K562 (cell line): Measurements from ENCODE around the gene SEPTIN8. TPM values are rescaled to one million over a fixed set of nuclear protein-coding genes. Genes with fewer than 3 reads are reported as not detected.

Experiments
- ATAC-seq: fragments of 200-7000 bp; cut with Tn5 transposase; 3 replicates; pipeline ENCODE4 v1.9.1; 2020; ENCODE audit warnings: moderate library complexity
- BruUV-seq: library from RNA; stranded (reverse); fragments of 400-500 nt; replicated peaks from 2 replicates; lab custom pipeline; 2021; lab: Mats Ljungman, UMichigan
- CTCF ChIA-PET: fragments of 300-600 bp; formaldehyde crosslinking; extraction: SDS; loops from one replicate; lab custom pipeline; 2021; ENCODE audit warnings: low intra/inter-chr PET ratio; lab: Yijun Ruan, JAX
- POLR2A ChIA-PET: fragments of 300-600, 350-650 bp; sonication (Branson Sonifier 250); formaldehyde crosslinking; extraction: SDS; loops from one replicate; lab custom pipeline; 2021; ENCODE audit warnings: antibody characterized with exemption, inconsistent platforms; lab: Yijun Ruan, JAX
- DNase-seq, 4 experiments: peaks; one replicate each; pipeline versions ENCODE4 v3.0.0 to v3.0.0-alpha.2; 2011 to 2018; ENCODE audit warnings: low spot score in 3 of 4, mixed read lengths in 3 of 4; ENCODE audit errors: extremely low read depth in 1 of 4
- FAIRE-seq: peaks from 2 replicates; lab custom pipeline; 2011; peaks lifted over from hg19 to GRCh38; lab: Jason Lieb, UNC
- H2AFZ ChIP-seq: 2 replicates; pipeline ENCODE4 v1.6.0; 2011; ENCODE audit warnings: low read depth, low read length, control low read depth, inconsistent platforms
- H3K27ac ChIP-seq: fragments of 200-600 bp; 3 replicates; pipeline ENCODE4 v1.8.0; 2011; ENCODE audit warnings: low read depth, mild to moderate bottlenecking, control low read depth, inconsistent platforms, low read length, moderate library complexity, mixed read lengths; ENCODE audit errors: extremely low read depth
- H3K27me3 ChIP-seq, 2 experiments: fragments of 300-600 bp in 1 of 2; 2 replicates in 1 of 2; 3 replicates in 1 of 2; pipeline versions ENCODE4 v1.6.0 to v1.8.0; 2011; ENCODE audit warnings: inconsistent platforms in 2 of 2, low read length in 2 of 2, mild to moderate bottlenecking in 1 of 2, mixed read lengths in 1 of 2, moderate library complexity in 1 of 2; ENCODE audit not compliant: control insufficient read depth in 2 of 2, insufficient read depth in 2 of 2
- H3K36me3 ChIP-seq: fragments of 300-600 bp; 3 replicates; pipeline ENCODE4 v1.8.0; 2011; ENCODE audit warnings: mild to moderate bottlenecking, low read length, inconsistent platforms; ENCODE audit not compliant: control insufficient read depth, insufficient read depth
- H3K4me1 ChIP-seq, 2 experiments: fragments of 200-600 bp in 1 of 2; replicated peaks in 1 of 2; 2 replicates in 1 of 2; 3 replicates in 1 of 2; pipeline versions ENCODE4 v1.5.1 to v1.8.0; 2011; ENCODE audit warnings: inconsistent platforms in 2 of 2, low read length in 2 of 2, mild to moderate bottlenecking in 1 of 2, mixed read lengths in 1 of 2, moderate library complexity in 1 of 2; ENCODE audit not compliant: control insufficient read depth in 2 of 2, insufficient read depth in 2 of 2
- H3K4me2 ChIP-seq: 2 replicates; pipeline ENCODE4 v1.6.1; 2011; ENCODE audit warnings: low read length, control low read depth, inconsistent platforms, mixed read lengths; ENCODE audit not compliant: insufficient read depth
- H3K4me3 ChIP-seq: fragments of 200-600 bp; sonication (generic), shearing (Covaris generic); 2 replicates; pipeline ENCODE4 v1.5.1; 2016; ENCODE audit warnings: control low read depth, inconsistent platforms
- H3K79me2 ChIP-seq: fragments of 200-600 bp; 3 replicates; pipeline ENCODE4 v1.8.0; 2011; ENCODE audit warnings: low read length, inconsistent platforms; ENCODE audit not compliant: control insufficient read depth, insufficient read depth
- H3K9ac ChIP-seq, 2 experiments: 2 replicates each; pipeline versions ENCODE4 v1.6.0 to v1.6.1; 2011; ENCODE audit warnings: low read depth in 2 of 2, low read length in 2 of 2, control low read depth in 1 of 2, inconsistent platforms in 1 of 2, mild to moderate bottlenecking in 1 of 2, mixed read lengths in 1 of 2; ENCODE audit not compliant: insufficient read depth in 1 of 2
- H3K9me1 ChIP-seq: one replicate; pipeline ENCODE4 v1.6.0; 2011; ENCODE audit warnings: inconsistent platforms, mild to moderate bottlenecking, low read length, moderate library complexity; ENCODE audit not compliant: control insufficient read depth, insufficient read depth
- H3K9me3 ChIP-seq: replicated peaks from 2 replicates; pipeline ENCODE4 v1.5.1; 2011; ENCODE audit warnings: low read depth, low read length, inconsistent platforms; ENCODE audit not compliant: control insufficient read depth, insufficient read depth
- H4K20me1 ChIP-seq: replicated peaks from 2 replicates; pipeline ENCODE4 v1.6.1; 2011; ENCODE audit warnings: low read length, inconsistent platforms, mixed read lengths; ENCODE audit not compliant: control insufficient read depth, insufficient read depth
- C11orf30 ChIP-seq: fragments of 450-650 bp; IDR thresholded peaks from 2 replicates; pipeline ENCODE4 v1.6.1; 2016; ENCODE audit warnings: low read depth, mild to moderate bottlenecking
- CEBPB ChIP-seq: fragments of 450-650 bp; IDR thresholded peaks from 2 replicates; pipeline ENCODE4 v1.6.1; 2016; ENCODE audit warnings: missing genetic modification characterization, missing compliant biosample characterization
- CEBPG ChIP-seq, 3 experiments: fragments of 200-800 bp in 1 of 3; sonication (Bioruptor generic) in 1 of 3; sonication (generic) in 1 of 3; formaldehyde crosslinking in 1 of 3; IDR thresholded peaks in 2 of 3; conservative IDR thresholded peaks in 1 of 3; 2 replicates each; pipeline versions ENCODE4 v1.6.1 to v1.8.0; 2016 to 2022; ENCODE audit warnings: missing compliant biosample characterization in 2 of 3, missing genetic modification characterization in 2 of 3, mild to moderate bottlenecking in 1 of 3, missing genetic modification reagents in 1 of 3
- MAFF ChIP-seq: IDR thresholded peaks from 2 replicates; pipeline ENCODE4 v1.6.1; 2012; ENCODE audit warnings: low read length, improper control_type of control experiment
- MAFK ChIP-seq: IDR thresholded peaks from 2 replicates; pipeline ENCODE4 v1.6.1; 2011; ENCODE audit warnings: low read length, improper control_type of control experiment
- REST ChIP-seq, 2 experiments: fragments of 450-650 bp; formaldehyde crosslinking in 1 of 2; IDR thresholded peaks; 2 replicates each; pipeline versions ENCODE4 v1.4.0 to v1.6.1; 2014 to 2020; ENCODE audit warnings: mild to moderate bottlenecking in 2 of 2, borderline replicate concordance in 1 of 2, low read depth in 1 of 2
- SMC3 ChIP-seq: conservative IDR thresholded peaks from 2 replicates; pipeline ENCODE4 v1.6.1; 2011; ENCODE audit warnings: low read depth, low read length, improper control_type of control experiment; ENCODE audit not compliant: insufficient read depth
- ZNF316 ChIP-seq: fragments of 450-650 bp; IDR thresholded peaks from 2 replicates; pipeline ENCODE4 v1.6.1; 2016
- WGBS: fragments of 100-300 bp; shearing (Covaris generic); methylation state at CpG from one replicate; pipeline ENCODE4 v1.1.6; 2016; ENCODE audit warnings: low coverage, mixed read lengths; ENCODE audit not compliant: insufficient coverage; ENCODE audit errors: missing lambda C conversion rate; 5-methylcytosine and 5-hydroxymethylcytosine counted together
- in situ Hi-C: fragments of 300-500 bp; cut with MboI; formaldehyde crosslinking; loops from 4 replicates; pipeline ENCODE4 v1.15.0; 2018; ENCODE audit warnings: inconsistent platforms, mixed read lengths
- intact Hi-C: fragments of 100-400 bp; cut with micrococcal nuclease; formaldehyde crosslinking; loops from 2 replicates; pipeline ENCODE4 v1.14.2; 2022
- polyA plus RNA-seq, 8 experiments: library from polyadenylated mRNA; depleted of rRNA in 4 of 8; stranded (reverse) in 5 of 8; unstranded in 3 of 8; fragments of >200 nt; fragmentation: Nextera tagmentation in 2 of 8; fragmentation: Illumina TruSeq in 1 of 8; extraction: Ambion mirVana in 2 of 8; extraction: Trizol in 1 of 8; gene quantifications; 2 replicates each; pipeline versions ENCODE4 v1.2.1 to v1.2.3, GENCODE V29; 2011 to 2014; ENCODE audit warnings: inconsistent platforms in 1 of 8, missing spikeins in 1 of 8
- total RNA-seq, 7 experiments: library from RNA; depleted of rRNA in 6 of 7; stranded (reverse); fragments of >200 nt in 6 of 7; fragmentation: Illumina TruSeq in 2 of 7; extraction: Trizol in 2 of 7; gene quantifications; 2 replicates each; pipeline versions ENCODE4 v1.2.1 to v1.2.3, GENCODE V29; 2011 to 2021; ENCODE audit warnings: low replicate concordance in 1 of 7
- TF ChIP-seq, protein P1 (sequence below), 3 experiments: IDR thresholded peaks in 2 of 3; conservative IDR thresholded peaks in 1 of 3; 2 replicates each; pipeline ENCODE4 v1.5.1; 2011 to 2012; ENCODE audit warnings: low read length in 3 of 3, mild to moderate bottlenecking in 3 of 3, control low read depth in 2 of 3, improper control_type of control experiment in 1 of 3, inconsistent platforms in 1 of 3, low read depth in 1 of 3, mixed read lengths in 1 of 3, moderate library complexity in 1 of 3; ENCODE audit not compliant: insufficient read depth in 2 of 3

The SEPTIN8 gene
- total and polyA plus RNA-seq, 9 of the 15 experiments (the other 6 are each of a cell fraction or from before 2014, with no cell fraction given) = 19.3 to 142 (median 101) TPM

GRCh38 chr5:132714456-132715307, 62.4 kb downstream of the SEPTIN8 start:
- H3K4me2 ChIP-seq = no peak overlapping the region; the same call in 1 of the 2 replicates
- no TSS peak for BruUV-seq
- FAIRE-seq = no peak
- H3K36me3 ChIP-seq = no peaks in the 10 kb centered on the region
- H3K9me1 ChIP-seq = no peaks in the 10 kb centered on the region
- H3K27me3 ChIP-seq = no peaks in the 10 kb centered on the region
- H3K4me3 ChIP-seq = no peak overlapping the region
- H2AFZ ChIP-seq = peak overlapping the region; percentile 75
- in situ Hi-C loops = no loop called here
- no peaks in the 10 kb centered on the region for H4K20me1 ChIP-seq
- ChIA-PET CTCF (interaction anchor here (0.5 kb wide), 1 partner anchor 209 kb away, joined by 4 read pairs; no protein-coding TSS in a partner anchor), POLR2A (interaction anchor here (0.9 to 1.2 kb wide), 2 partner anchors 83 to 158 kb away, joined by 3 read pairs; partner anchors contain the start of gene RAD50)
- no peak overlapping the region for H3K27ac ChIP-seq
- no peak overlapping the region for H3K9ac ChIP-seq
- H3K9me3 ChIP-seq = no peaks in the 10 kb centered on the region
- WGBS = 56% methylated on average over 11 of the region's 11 CpGs
- intact Hi-C loops = loop anchor here (1.0 to 5.0 kb wide), 2 partner anchors 62 to 188 kb away; no protein-coding TSS in a partner anchor
- no peaks in the 10 kb centered on the region for H3K79me2 ChIP-seq
- peak in 3 of 4 experiments; percentile 6 to 22 (median 15) for DNase-seq
- ATAC-seq = no peak; the same call in 2 of the 3 replicates
- H3K4me1 ChIP-seq = no peaks in the 10 kb centered on the region
- TF ChIP-seq, protein P1, sequence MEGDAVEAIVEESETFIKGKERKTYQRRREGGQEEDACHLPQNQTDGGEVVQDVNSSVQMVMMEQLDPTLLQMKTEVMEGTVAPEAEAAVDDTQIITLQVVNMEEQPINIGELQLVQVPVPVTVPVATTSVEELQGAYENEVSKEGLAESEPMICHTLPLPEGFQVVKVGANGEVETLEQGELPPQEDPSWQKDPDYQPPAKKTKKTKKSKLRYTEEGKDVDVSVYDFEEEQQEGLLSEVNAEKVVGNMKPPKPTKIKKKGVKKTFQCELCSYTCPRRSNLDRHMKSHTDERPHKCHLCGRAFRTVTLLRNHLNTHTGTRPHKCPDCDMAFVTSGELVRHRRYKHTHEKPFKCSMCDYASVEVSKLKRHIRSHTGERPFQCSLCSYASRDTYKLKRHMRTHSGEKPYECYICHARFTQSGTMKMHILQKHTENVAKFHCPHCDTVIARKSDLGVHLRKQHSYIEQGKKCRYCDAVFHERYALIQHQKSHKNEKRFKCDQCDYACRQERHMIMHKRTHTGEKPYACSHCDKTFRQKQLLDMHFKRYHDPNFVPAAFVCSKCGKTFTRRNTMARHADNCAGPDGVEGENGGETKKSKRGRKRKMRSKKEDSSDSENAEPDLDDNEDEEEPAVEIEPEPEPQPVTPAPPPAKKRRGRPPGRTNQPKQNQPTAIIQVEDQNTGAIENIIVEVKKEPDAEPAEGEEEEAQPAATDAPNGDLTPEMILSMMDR (IDR thresholded peaks at IDR 0.05 in 2 of 3, conservative IDR thresholded peaks at IDR 0.05 in 1 of 3; ENCODE audit: insufficient read depth in 2 of 3, low read depth in 1 of 3, low read length in 3 of 3) = peak; percentile 13 to 55 (median 39); a peak in 4 of 6 replicates
- TF ChIP-seq C11orf30 = peak; percentile 89
- peak; percentile 58 for TF ChIP-seq MAFF
- TF ChIP-seq REST (IDR thresholded peaks at IDR 0.05; ENCODE audit: borderline replicate concordance) = peak; percentile 26; the same call in 1 of the 2 replicates
- TF ChIP-seq REST (CRISPR knock-in tag; IDR thresholded peaks at IDR 0.05; ENCODE audit: low read depth) = no peak
- 0 out of 2 replicates have a peak, but pooled peaks have one; percentile 39 for TF ChIP-seq MAFK
- TF ChIP-seq CEBPG (CRISPR knock-in tag; IDR thresholded peaks at IDR 0.05) = no peak
- TF ChIP-seq CEBPG (tag; conservative IDR thresholded peaks at IDR 0.05 in 1 of 2, IDR thresholded peaks at IDR 0.05 in 1 of 2) = peak in 1 of 2 experiments; percentile 81; a peak in 3 of 4 replicates
- peak; percentile 81 for TF ChIP-seq CEBPB (tag)
- peak; percentile 95 for TF ChIP-seq ZNF316
- TF ChIP-seq SMC3 = 0 out of 2 replicates have a peak, but pooled peaks have one; percentile 13
